ENCODE data around the gene TFIP11.
A peak's percentile ranks its signal among the peaks of the same experiment; 100 is the strongest.

TFIP11 gene

GRCh38 chr22:26512149-26512793 is at the start of gene TFIP11:
TFIP11 (minus strand) TSS chr22:26512473; CDS start chr22:26510272, 2,201 bp downstream.
- peak; percentile 86 for DNase-seq

- no peak for DNase-seq
Observed at GRCh38 chr22:26561756-26562417, 49.6 kb upstream of the TFIP11 start.

- no peak for DNase-seq
Observed at GRCh38 chr22:26559961-26560575, 47.8 kb upstream of the TFIP11 start.

DNA sequence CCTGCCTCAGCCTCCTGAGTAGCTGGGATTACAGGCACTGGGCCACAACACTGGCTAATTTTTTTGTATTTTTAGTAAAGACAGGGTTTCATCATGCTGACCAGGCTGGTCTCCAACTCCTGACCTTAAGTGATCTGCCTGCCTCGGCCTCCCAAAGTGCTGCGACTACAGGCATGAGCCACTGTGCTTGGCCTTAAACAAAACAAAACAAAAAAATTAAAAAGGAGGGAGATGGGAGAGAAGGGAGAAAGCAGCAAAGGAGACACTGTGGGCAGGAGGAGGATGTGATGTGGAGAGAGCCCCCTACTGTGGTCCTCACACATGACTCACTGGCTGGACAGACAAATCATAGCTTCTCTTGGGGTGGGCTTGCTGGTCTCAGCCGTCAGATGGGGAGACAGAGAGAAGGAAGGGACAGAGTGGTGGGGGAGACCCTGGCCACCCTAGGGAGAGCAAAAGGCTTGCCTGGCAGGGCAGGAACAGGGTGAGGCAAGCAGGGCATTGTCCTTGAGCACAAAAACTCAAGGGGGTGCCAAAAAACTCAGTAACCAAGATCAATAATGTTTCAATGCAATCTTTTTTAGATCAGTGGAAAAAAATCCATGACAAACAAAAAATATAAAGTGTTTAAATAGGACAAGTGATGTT is 46.1 kb upstream of the TFIP11 start:
- DNase-seq = no peak

DNA sequence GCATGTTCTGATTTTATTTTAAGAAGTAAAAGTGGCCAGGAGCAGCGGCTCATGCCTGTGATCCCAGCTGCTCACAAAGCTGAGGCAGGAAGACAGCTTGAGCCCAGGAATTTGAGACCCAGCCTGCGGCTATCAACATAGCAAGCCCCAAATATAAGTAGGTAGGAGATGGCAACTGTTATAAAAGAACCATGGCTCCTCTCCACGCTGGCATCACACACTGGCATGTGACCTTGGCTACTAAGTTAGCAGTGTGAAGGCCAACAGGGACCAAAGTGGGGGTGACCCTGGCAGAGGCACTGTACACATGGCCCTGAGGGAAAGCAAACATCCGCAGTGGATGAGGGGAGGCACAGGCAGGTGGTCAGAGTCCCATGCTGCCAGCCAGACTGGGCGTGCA is 44.6 kb upstream of the TFIP11 start:
- DNase-seq = no peak

DNA sequence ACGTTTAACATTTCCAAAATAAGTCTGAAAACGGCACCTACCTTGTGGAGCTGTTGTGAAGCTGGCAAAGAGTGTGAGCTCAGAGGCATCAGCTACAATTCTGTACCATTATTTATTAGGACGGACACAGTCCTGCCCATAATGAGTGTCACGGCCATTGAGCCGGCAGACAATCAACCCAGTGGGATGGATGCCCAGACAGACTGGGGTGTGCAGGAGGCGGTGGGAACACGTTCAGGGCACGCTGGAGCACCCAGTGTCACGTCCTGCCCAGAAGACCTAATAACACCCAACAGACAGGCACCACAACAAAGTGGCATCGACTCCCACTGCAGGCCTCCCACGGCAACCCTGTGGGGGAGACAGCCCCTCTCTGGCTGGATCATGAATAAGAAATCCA is 43.2 kb upstream of the TFIP11 start:
- DNase-seq = no peak

DNA sequence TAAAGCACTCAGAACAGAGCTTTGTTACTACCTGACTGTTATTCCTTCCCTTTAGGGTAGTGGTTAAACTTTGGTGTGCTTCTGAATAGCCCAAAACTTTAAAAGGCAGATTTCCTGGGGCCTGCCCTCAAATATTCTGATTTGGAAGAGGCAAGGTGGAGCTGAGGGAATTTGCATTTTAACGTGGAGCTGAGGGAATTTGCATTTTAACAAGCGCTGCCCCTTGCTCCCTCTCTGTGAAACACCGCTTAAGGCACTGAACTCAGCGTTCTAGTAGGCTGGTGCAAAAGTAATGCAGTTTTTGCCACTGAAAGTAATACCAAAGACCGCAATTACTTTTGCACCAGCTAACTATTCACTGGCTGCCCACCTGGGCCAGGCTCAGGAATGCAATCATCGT is 42.7 kb upstream of the TFIP11 start:
- no peak for DNase-seq

- DNase-seq = peak; percentile 14
Observed at GRCh38 chr22:26553056-26553752, 40.9 kb upstream of the TFIP11 start.

DNA sequence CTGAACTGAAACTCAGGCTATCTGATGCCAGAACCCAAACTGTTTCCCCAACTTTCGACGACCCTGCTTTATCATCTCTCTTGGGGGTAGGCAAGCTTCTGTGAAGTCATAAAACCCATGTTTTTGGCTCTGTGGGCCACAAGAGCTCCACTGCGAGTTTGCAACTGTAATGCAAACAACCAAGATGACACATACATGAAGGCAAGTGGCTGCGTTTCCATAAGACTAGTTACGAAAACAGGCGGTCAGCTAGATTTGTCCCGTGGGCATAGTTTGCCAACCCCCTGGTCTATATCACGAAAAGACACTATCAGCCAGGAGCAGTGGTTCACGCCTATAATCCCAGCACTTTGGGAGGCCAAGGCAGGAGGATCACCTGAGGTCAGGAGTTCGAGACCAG is 40.2 kb upstream of the TFIP11 start:
- DNase-seq = no peak

DNA sequence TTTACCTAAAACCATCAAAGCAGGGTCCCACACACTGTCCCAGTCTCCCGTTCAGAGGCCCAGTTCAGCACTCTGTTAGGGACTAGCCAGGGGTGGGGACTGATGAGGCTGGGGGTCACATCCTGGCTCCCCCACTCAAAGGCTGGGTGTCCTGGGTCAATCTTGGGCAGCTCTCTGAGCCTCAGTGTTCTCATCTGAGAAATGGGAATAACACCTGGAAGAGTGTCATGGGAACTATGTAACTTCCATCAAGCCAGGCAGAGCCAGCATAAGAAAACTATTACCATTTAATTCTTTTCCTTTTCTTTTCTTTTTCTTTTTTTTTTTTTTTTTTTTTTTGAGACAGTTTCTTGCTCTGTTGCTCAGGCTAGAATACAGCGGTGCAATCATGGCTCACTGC is 39.3 kb upstream of the TFIP11 start:
- no peak for DNase-seq

DNA sequence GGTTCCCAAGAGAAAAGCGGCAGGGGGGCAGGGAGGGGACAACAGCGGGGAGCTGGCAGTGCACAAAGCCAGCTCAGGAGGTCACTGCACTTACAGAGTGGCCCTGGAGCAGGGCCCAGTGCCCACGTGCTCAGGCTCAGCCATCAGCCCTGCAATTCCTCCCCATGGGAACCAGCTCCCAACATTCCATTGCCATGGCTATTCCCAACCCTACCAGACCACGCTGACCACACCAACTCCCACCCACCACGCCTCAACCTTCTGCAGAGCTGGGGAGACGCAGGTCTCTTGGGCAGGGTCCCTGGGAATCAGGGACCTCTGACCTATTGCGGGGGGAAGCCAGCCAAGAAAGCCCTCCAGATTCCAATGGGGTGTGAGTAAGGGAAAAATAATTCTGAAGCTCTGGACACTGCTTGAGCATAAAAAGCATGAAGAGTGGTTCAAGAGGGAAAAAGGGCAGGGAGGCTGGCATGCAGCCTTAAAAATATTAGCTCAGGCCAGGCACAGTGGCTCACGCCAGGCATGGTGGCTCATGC is 38.3 kb upstream of the TFIP11 start:
- DNase-seq = peak; percentile 10

- no peak for DNase-seq
Observed at GRCh38 chr22:26549902-26550497, 37.7 kb upstream of the TFIP11 start.

DNA sequence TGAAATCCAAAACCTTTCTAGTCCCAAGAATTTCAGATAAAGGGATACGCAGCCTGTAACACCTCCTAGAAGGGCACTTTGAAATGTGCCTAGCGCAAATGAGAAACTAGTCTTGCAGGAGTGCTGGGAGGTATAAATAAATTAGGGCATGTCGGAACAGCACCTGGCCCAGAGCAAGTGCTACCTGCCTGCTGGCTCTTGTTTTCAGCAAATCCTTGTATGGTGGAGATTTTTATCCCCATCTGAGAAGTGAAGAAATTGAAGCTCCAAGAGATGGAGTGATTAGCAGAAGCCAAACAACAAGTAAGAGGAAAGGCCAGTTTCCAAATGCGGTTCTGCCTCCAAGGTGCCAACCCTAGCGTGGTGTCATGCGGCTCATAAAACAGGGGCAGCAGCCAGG is 36.7 kb upstream of the TFIP11 start:
- DNase-seq = no peak

- no peak for DNase-seq
Observed at GRCh38 chr22:26548303-26548702, 36.0 kb upstream of the TFIP11 start.

DNA sequence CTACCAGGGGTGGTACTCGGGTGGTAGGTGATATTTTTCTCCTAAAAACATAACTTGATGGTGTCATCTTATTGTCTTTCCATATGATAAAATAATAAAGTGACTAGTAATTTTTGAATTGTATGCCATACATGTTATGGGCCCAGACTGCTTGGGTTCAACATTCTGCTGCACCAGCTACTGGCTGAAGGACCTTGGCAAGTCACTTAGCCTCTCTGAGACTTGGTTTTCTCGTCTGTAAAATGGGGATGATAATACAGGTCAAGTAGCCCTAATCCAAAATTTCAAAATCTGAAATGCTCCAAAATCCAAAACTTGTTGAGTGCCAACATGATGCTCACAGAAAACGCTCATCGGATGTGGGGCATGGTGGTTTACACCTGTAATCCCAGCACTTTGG is 35.6 kb upstream of the TFIP11 start:
- DNase-seq = no peak

DNA sequence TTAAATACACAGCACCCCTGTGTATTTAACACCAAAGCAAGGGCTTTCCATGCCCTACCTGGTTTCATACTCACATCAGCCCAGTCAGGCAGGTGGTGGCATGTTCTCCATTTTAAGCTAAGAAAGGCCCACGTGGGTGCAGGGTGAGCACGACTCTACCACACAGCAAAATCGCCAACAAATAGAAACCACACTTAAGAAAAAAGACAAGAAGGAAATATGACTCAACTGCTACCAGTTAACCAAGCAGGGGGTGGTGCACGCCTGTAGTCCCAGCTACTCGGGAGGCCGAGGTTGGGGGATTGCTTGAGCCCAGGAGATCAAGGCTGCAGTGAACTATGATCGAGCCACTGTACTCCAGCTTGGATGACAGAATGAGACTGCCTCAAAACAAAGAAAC is 35.2 kb upstream of the TFIP11 start:
- DNase-seq = no peak

DNA sequence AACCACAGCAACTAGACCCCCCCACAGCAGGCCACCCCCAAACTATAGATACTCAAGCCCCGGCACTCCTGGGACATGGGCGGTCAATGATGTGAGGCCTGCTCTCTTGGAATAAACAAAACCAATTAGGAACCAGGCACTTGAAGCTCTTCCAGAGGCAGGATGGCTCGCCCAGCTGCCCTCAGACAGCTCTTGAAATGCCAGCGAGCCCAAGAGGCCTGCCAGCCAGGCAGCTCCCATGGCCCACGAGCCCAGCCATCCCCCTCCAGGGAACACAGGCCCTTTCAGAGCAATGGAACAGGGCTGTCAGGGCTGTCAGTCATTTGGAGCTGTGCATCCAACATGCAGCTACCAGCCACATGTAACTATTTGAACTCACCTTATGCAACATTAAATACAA is 34.0 kb upstream of the TFIP11 start:
- no peak for DNase-seq

- no peak for DNase-seq
Observed at GRCh38 chr22:26545827-26546226, 33.6 kb upstream of the TFIP11 start.

DNA sequence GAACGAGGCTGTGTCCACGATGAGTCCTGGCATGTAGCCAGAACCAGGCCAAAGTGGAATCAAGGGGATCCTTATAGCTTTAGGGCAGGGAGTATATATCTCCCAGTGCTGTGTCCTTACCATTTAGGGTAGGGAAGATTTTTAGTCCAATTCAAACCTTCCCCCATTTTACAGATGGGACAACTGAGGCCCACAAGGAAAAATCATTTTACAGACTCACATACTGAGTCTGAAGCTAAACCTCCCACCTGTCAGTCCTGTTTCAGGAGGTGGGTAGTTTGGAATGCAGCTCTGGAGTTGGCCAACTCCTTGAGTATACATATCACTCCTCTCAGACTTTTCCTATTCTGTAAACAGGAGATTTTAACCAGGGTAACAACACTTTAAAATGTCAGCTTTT is 33.1 kb upstream of the TFIP11 start:
- DNase-seq = no peak

DNA sequence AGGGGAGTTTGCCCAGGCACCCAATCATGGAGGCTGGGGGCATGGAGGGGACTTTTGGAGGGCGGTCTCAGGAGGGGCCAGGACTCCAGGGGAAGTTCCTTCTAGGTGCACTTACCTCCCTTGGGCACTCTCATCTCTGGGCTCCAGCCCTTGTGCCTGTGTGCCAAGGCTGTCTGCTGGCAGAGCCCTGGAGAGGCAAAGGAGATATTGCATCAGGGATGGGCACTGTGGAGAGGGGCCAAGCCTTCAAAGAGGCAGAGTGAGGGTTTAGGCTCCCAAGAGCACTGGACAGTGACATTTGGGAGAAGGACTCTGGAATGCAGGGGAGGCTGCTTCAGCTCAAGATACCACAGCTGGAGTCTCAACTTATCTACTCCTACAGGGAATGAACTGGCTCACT is 32.2 kb upstream of the TFIP11 start:
- no peak for DNase-seq

GRCh38 chr22:26542831-26543230 is 30.6 kb upstream of the TFIP11 start:
- no peak for DNase-seq

GRCh38 chr22:26541167-26541819 is 29.0 kb upstream of the TFIP11 start:
- no peak for DNase-seq
